ENCODE data around the gene ABCC12. TPM values are rescaled to one million over a fixed set of nuclear protein-coding genes. Genes with fewer than 3 reads are reported as not detected.

The ABCC12 gene
- polyA plus RNA-seq, 1 donor from 2014 or later: not detected

GRCh38 chr16:48173889-48174288, 18.1 kb upstream of the ABCC12 start:
- H3K36me3 ChIP-seq (ENCODE audit: insufficient read depth, low read length): no peaks in the 10 kb centered on the region
- no peaks in the 10 kb centered on the region for H3K79me2 ChIP-seq (replicated peaks; ENCODE audit: insufficient read depth, low read length)
- H3K27me3 ChIP-seq (ENCODE audit: insufficient read depth, low read depth, low read length): no peaks in the 10 kb centered on the region
- no peak overlapping the region for H2AFZ ChIP-seq (ENCODE audit: low read depth, low read length)
- no peak overlapping the region for H3K27ac ChIP-seq (ENCODE audit: low read length)
- H4K20me1 ChIP-seq (ENCODE audit: insufficient read depth): no peaks in the 10 kb centered on the region
- H3K9me2 ChIP-seq (ENCODE audit: insufficient read depth, low read length): no peaks in the 10 kb centered on the region
- H3K9ac ChIP-seq (ENCODE audit: low read length): no peak overlapping the region
- TF ChIP-seq MXI1 (conservative IDR thresholded peaks at IDR 0.05; ENCODE audit: poor library complexity, severe bottlenecking): no peak
- TF ChIP-seq RAD21 (conservative IDR thresholded peaks at IDR 0.05): no peak
- no peak for TF ChIP-seq EZH2 (IDR thresholded peaks at IDR 0.05; ENCODE audit: borderline replicate concordance, insufficient read depth, low read length, poor library complexity, severe bottlenecking)
- TF ChIP-seq, protein P1, sequence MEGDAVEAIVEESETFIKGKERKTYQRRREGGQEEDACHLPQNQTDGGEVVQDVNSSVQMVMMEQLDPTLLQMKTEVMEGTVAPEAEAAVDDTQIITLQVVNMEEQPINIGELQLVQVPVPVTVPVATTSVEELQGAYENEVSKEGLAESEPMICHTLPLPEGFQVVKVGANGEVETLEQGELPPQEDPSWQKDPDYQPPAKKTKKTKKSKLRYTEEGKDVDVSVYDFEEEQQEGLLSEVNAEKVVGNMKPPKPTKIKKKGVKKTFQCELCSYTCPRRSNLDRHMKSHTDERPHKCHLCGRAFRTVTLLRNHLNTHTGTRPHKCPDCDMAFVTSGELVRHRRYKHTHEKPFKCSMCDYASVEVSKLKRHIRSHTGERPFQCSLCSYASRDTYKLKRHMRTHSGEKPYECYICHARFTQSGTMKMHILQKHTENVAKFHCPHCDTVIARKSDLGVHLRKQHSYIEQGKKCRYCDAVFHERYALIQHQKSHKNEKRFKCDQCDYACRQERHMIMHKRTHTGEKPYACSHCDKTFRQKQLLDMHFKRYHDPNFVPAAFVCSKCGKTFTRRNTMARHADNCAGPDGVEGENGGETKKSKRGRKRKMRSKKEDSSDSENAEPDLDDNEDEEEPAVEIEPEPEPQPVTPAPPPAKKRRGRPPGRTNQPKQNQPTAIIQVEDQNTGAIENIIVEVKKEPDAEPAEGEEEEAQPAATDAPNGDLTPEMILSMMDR (IDR thresholded peaks at IDR 0.05; ENCODE audit: poor library complexity, severe bottlenecking): no peak
- TF ChIP-seq, protein P2, sequence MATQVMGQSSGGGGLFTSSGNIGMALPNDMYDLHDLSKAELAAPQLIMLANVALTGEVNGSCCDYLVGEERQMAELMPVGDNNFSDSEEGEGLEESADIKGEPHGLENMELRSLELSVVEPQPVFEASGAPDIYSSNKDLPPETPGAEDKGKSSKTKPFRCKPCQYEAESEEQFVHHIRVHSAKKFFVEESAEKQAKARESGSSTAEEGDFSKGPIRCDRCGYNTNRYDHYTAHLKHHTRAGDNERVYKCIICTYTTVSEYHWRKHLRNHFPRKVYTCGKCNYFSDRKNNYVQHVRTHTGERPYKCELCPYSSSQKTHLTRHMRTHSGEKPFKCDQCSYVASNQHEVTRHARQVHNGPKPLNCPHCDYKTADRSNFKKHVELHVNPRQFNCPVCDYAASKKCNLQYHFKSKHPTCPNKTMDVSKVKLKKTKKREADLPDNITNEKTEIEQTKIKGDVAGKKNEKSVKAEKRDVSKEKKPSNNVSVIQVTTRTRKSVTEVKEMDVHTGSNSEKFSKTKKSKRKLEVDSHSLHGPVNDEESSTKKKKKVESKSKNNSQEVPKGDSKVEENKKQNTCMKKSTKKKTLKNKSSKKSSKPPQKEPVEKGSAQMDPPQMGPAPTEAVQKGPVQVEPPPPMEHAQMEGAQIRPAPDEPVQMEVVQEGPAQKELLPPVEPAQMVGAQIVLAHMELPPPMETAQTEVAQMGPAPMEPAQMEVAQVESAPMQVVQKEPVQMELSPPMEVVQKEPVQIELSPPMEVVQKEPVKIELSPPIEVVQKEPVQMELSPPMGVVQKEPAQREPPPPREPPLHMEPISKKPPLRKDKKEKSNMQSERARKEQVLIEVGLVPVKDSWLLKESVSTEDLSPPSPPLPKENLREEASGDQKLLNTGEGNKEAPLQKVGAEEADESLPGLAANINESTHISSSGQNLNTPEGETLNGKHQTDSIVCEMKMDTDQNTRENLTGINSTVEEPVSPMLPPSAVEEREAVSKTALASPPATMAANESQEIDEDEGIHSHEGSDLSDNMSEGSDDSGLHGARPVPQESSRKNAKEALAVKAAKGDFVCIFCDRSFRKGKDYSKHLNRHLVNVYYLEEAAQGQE (IDR thresholded peaks at IDR 0.05; ENCODE audit: borderline replicate concordance): no peak
- TF ChIP-seq TAF1 (IDR thresholded peaks at IDR 0.05; ENCODE audit: low read depth): no peak
- TF ChIP-seq EP300 (conservative IDR thresholded peaks at IDR 0.05; ENCODE audit: poor library complexity, severe bottlenecking): no peak
- no peak for TF ChIP-seq SMC3 (conservative IDR thresholded peaks at IDR 0.05; ENCODE audit: poor library complexity)
- H3K4me3 ChIP-seq (ENCODE audit: low read length): no peak overlapping the region
- no peaks in the 10 kb centered on the region for H3K9me3 ChIP-seq (ENCODE audit: low read length)
- no peak overlapping the region for H3K4me2 ChIP-seq (ENCODE audit: low read length)
- H3F3A ChIP-seq (ENCODE audit: insufficient read depth, low read length, poor library complexity, severe bottlenecking): no peaks in the 10 kb centered on the region

- H3K9me2 ChIP-seq (ENCODE audit: insufficient read depth, low read length): no peaks in the 10 kb centered on the region
- H3K79me2 ChIP-seq (replicated peaks; ENCODE audit: insufficient read depth, low read length): no peaks in the 10 kb centered on the region
- no peak overlapping the region for H3K4me2 ChIP-seq (ENCODE audit: low read length)
- no peaks in the 10 kb centered on the region for H3F3A ChIP-seq (ENCODE audit: insufficient read depth, low read length, poor library complexity, severe bottlenecking)
- H3K27me3 ChIP-seq (ENCODE audit: insufficient read depth, low read depth, low read length): no peaks in the 10 kb centered on the region
- H3K36me3 ChIP-seq (ENCODE audit: insufficient read depth, low read length): no peaks in the 10 kb centered on the region
- no peaks in the 10 kb centered on the region for H4K20me1 ChIP-seq (ENCODE audit: insufficient read depth)
- no peak overlapping the region for H2AFZ ChIP-seq (ENCODE audit: low read depth, low read length)
- H3K4me3 ChIP-seq (ENCODE audit: low read length): no peak overlapping the region
- H3K27ac ChIP-seq (ENCODE audit: low read length): no peak overlapping the region
- no peak for TF ChIP-seq EZH2 (IDR thresholded peaks at IDR 0.05; ENCODE audit: borderline replicate concordance, insufficient read depth, low read length, poor library complexity, severe bottlenecking)
- no peak for TF ChIP-seq EP300 (conservative IDR thresholded peaks at IDR 0.05; ENCODE audit: poor library complexity, severe bottlenecking)
- TF ChIP-seq, protein P2 (IDR thresholded peaks at IDR 0.05; ENCODE audit: borderline replicate concordance): no peak
- TF ChIP-seq RAD21 (conservative IDR thresholded peaks at IDR 0.05): no peak
- TF ChIP-seq POLR2AphosphoS5 (IDR thresholded peaks at IDR 0.05): no peak
- TF ChIP-seq MXI1 (conservative IDR thresholded peaks at IDR 0.05; ENCODE audit: poor library complexity, severe bottlenecking): no peak
- TF ChIP-seq SMC3 (conservative IDR thresholded peaks at IDR 0.05; ENCODE audit: poor library complexity): no peak
- no peak for TF ChIP-seq TAF1 (IDR thresholded peaks at IDR 0.05; ENCODE audit: low read depth)
- TF ChIP-seq, protein P1 (IDR thresholded peaks at IDR 0.05; ENCODE audit: poor library complexity, severe bottlenecking): no peak
- no peaks in the 10 kb centered on the region for H3K9me3 ChIP-seq (ENCODE audit: low read length)
- H3K9ac ChIP-seq (ENCODE audit: low read length): no peak overlapping the region
Observed at GRCh38 chr16:48172682-48173081, 16.9 kb upstream of the ABCC12 start.

Data from neural cell (in vitro differentiated cells).